ENCODE measurements around the gene TRAPPC6A.

GRCh38 chr19:45117167-45117594 lies 60.9 kb downstream of the TRAPPC6A start:
- TF ChIP-seq, protein P1, sequence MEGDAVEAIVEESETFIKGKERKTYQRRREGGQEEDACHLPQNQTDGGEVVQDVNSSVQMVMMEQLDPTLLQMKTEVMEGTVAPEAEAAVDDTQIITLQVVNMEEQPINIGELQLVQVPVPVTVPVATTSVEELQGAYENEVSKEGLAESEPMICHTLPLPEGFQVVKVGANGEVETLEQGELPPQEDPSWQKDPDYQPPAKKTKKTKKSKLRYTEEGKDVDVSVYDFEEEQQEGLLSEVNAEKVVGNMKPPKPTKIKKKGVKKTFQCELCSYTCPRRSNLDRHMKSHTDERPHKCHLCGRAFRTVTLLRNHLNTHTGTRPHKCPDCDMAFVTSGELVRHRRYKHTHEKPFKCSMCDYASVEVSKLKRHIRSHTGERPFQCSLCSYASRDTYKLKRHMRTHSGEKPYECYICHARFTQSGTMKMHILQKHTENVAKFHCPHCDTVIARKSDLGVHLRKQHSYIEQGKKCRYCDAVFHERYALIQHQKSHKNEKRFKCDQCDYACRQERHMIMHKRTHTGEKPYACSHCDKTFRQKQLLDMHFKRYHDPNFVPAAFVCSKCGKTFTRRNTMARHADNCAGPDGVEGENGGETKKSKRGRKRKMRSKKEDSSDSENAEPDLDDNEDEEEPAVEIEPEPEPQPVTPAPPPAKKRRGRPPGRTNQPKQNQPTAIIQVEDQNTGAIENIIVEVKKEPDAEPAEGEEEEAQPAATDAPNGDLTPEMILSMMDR (IDR thresholded peaks at IDR 0.05), result no peak
- TF ChIP-seq POLR2A (IDR thresholded peaks at IDR 0.05) (no peak), POLR2AphosphoS5 (IDR thresholded peaks at IDR 0.05; ENCODE audit: insufficient read depth in 1 of 2, low read depth in 1 of 2) (no peak)

Measured in vagina (tissue), 2 donors.